MCF 10A (cell line): ENCODE data around the gene ZIC1. TPM values are rescaled to one million over a fixed set of nuclear protein-coding genes. Genes with fewer than 3 reads are reported as not detected.

ENCODE experiments used
- BruUV-seq: library from RNA; stranded (reverse); fragments of 400-500 nt; replicated peaks from 2 replicates; lab custom pipeline; 2021; lab: Mats Ljungman, UMichigan
- CTCF ChIA-PET: fragments of 300-600 bp; sonication (Branson Sonifier 250); formaldehyde crosslinking; extraction: SDS; loops from one replicate; lab custom pipeline; 2021; ENCODE audit warnings: antibody characterized with exemption, inconsistent platforms; lab: Yijun Ruan, JAX
- POLR2A ChIA-PET: fragments of 300-600, 350-650 bp; sonication (Branson Sonifier 250); formaldehyde crosslinking; extraction: SDS; loops from one replicate; lab custom pipeline; 2020; ENCODE audit warnings: antibody characterized with exemption, inconsistent platforms; lab: Yijun Ruan, JAX
- DNase-seq: peaks from one replicate; pipeline ENCODE4 v3.0.0-alpha.2; 2018; ENCODE audit not compliant: unreplicated experiment
- H3K27ac Mint-ChIP-seq: one replicate; pipeline ENCODE4 v1.8.0; 2022; ENCODE audit warnings: mild to moderate bottlenecking, low read depth, mixed read lengths; ENCODE audit not compliant: unreplicated experiment
- H3K27me3 Mint-ChIP-seq: one replicate; pipeline ENCODE4 v1.8.0; 2022; ENCODE audit warnings: mixed read lengths; ENCODE audit not compliant: insufficient read depth, unreplicated experiment
- H3K36me3 Mint-ChIP-seq: one replicate; pipeline ENCODE4 v1.8.0; 2022; ENCODE audit warnings: mild to moderate bottlenecking, moderate library complexity, mixed read lengths; ENCODE audit not compliant: insufficient read depth, unreplicated experiment
- H3K4me1 Mint-ChIP-seq: one replicate; pipeline ENCODE4 v1.8.0; 2022; ENCODE audit warnings: mixed read lengths; ENCODE audit not compliant: insufficient read depth, unreplicated experiment
- H3K4me3 Mint-ChIP-seq: one replicate; pipeline ENCODE4 v1.8.0; 2022; ENCODE audit warnings: mild to moderate bottlenecking, moderate library complexity, mixed read lengths; ENCODE audit not compliant: unreplicated experiment
- H3K9me3 Mint-ChIP-seq: one replicate; pipeline ENCODE4 v1.8.0; 2022; ENCODE audit warnings: mixed read lengths; ENCODE audit not compliant: unreplicated experiment
- intact Hi-C: fragments of 100-400 bp; cut with micrococcal nuclease; formaldehyde crosslinking; loops from 2 replicates; pipeline ENCODE4 v1.14.1; 2022
- total RNA-seq: library from RNA; stranded (reverse); gene quantifications from 2 replicates; pipeline ENCODE4 v1.2.3, GENCODE V29; 2022
- TF ChIP-seq, protein P1 (sequence below): fragments of 200-600 bp; IDR thresholded peaks from one replicate; pipeline ENCODE4 v1.8.0; 2022; ENCODE audit warnings: antibody characterized with exemption, mild to moderate bottlenecking; ENCODE audit not compliant: unreplicated experiment

Gene ZIC1
- total RNA-seq, 1 experiment from 2014 or later, result not detected

DNA sequence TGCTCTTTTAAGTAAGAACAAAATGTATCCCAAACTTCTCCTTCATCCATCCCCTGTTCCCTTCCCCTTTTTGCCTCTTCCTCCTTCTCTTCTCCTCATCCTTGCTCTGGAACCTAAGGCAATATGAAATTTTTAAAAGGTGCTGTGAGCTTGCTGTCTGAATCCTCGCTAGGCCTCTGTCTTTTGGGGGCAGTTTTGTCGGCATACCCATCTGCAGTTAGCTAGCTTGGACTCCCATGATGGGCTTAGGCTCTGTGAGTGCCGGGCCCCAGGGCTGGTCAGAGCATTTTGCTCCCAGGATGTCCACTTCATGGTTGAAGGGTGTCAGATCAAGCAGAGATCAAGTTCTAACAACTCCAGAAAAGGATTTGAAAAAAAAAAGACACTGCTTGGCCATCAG is 18.6 kb downstream of the ZIC1 start:
- CTCF ChIA-PET, result interaction anchor here (0.6 kb wide), 1 partner anchor 64 kb away, joined by 4 read pairs; no protein-coding TSS in a partner anchor
- H3K9me3 Mint-ChIP-seq, result no peaks in the 10 kb centered on the region
- H3K27ac Mint-ChIP-seq, result no peak overlapping the region

DNA sequence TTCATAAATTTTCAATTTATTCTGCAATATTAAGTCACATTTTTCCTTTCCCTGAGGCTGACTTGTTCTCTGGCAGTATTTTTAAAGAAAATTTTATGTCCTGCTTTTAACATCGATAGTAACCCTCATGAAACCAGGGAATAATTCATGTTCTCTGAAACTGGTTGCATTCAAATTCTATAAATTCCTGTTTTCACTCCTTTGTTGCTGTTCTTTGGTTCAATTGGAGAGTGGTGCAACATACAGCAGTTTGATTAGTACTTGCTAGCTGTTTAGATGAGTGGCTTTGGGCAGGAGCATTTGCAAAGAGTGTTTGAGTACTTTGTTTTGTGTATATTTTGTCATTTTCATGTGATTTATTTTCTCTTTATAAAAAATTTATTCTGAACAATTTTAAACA is 19.2 kb downstream of the ZIC1 start:
- ChIA-PET CTCF (no interaction called here), POLR2A (no interaction called here)
- no TSS peak for BruUV-seq
- intact Hi-C loops, result no loop called here
- H3K4me1 Mint-ChIP-seq, result no peaks in the 10 kb centered on the region
- no peak overlapping the region for H3K4me3 Mint-ChIP-seq
- no peaks in the 10 kb centered on the region for H3K9me3 Mint-ChIP-seq
- no peaks in the 10 kb centered on the region for H3K36me3 Mint-ChIP-seq
- H3K27me3 Mint-ChIP-seq, result peaks cover 43% of the 10 kb centered on the region
- no peak for DNase-seq
- TF ChIP-seq, protein P1, sequence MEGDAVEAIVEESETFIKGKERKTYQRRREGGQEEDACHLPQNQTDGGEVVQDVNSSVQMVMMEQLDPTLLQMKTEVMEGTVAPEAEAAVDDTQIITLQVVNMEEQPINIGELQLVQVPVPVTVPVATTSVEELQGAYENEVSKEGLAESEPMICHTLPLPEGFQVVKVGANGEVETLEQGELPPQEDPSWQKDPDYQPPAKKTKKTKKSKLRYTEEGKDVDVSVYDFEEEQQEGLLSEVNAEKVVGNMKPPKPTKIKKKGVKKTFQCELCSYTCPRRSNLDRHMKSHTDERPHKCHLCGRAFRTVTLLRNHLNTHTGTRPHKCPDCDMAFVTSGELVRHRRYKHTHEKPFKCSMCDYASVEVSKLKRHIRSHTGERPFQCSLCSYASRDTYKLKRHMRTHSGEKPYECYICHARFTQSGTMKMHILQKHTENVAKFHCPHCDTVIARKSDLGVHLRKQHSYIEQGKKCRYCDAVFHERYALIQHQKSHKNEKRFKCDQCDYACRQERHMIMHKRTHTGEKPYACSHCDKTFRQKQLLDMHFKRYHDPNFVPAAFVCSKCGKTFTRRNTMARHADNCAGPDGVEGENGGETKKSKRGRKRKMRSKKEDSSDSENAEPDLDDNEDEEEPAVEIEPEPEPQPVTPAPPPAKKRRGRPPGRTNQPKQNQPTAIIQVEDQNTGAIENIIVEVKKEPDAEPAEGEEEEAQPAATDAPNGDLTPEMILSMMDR, result no peak
- no peak overlapping the region for H3K27ac Mint-ChIP-seq

More for the DNA sequence above, 18.6 kb downstream of the ZIC1 start:
- no TSS peak for BruUV-seq
- POLR2A ChIA-PET, result no interaction called here
- Mint-ChIP-seq H3K36me3 (no peaks in the 10 kb centered on the region), H3K27me3 (peaks cover 49% of the 10 kb centered on the region), H3K4me1 (no peaks in the 10 kb centered on the region), H3K4me3 (no peak overlapping the region)
- DNase-seq, result no peak
- intact Hi-C loops, result no loop called here
- TF ChIP-seq, protein P1, result no peak

DNA sequence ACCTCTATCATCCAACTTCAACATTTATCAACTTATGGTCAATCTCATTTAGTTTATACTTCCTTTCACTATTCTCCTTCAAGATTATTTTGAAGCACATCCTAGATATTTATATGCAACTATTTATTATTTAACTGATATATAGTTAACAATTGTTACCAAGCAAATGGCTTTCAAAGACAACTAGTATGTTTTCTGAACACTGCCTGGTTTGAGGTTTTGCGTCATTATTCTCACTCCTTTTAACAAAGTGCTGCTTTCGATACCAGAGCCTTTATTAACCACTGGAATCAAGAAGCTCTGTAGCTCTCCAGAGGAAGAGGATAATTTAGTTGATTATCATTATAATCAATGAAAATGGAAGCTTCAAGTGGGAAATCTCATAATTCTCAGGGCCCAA is 19.6 kb downstream of the ZIC1 start:
- intact Hi-C loops, result no loop called here
- Mint-ChIP-seq H3K9me3 (no peaks in the 10 kb centered on the region), H3K4me1 (no peaks in the 10 kb centered on the region), H3K36me3 (no peaks in the 10 kb centered on the region), H3K27me3 (peaks cover 39% of the 10 kb centered on the region), H3K27ac (no peak overlapping the region), H3K4me3 (no peak overlapping the region)
- DNase-seq, result no peak
- ChIA-PET POLR2A (no interaction called here), CTCF (no interaction called here)
- TF ChIP-seq, protein P1, result no peak
- no TSS peak for BruUV-seq

DNA sequence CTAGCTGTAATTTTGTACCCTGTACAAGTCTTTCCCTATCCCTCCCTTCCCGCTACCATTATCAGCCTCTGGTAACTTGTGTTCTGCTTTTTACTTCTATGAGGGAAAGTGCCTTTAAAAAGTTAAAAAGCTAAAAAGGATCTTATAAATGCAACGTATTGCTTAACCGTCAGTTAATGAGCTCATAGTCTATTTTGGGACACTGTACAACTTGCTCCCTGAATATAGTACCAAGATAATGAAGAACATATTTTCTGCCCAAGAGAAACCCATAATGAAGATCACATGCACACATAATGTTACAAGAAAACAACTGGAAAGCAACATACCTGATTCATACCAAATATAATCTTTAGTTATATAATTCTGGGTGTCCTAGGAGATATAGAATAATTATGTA is 22.6 kb downstream of the ZIC1 start:
- intact Hi-C loops, result no loop called here
- Mint-ChIP-seq H3K4me1 (no peaks in the 10 kb centered on the region), H3K4me3 (no peak overlapping the region), H3K9me3 (no peaks in the 10 kb centered on the region), H3K27ac (no peak overlapping the region), H3K27me3 (peaks cover 33% of the 10 kb centered on the region), H3K36me3 (peaks cover 7% of the 10 kb centered on the region)
- POLR2A ChIA-PET, result no interaction called here
- TF ChIP-seq, protein P1, result no peak
- CTCF ChIA-PET, result interaction anchor here (0.6 to 1.0 kb wide), 2 partner anchors 9 to 312 kb away, joined by 4 to 5 read pairs; no protein-coding TSS in a partner anchor
- BruUV-seq, result no TSS peak
- DNase-seq, result no peak
